Subcutaneous adipose tissue (tissue), 4 donors: ENCODE results near the gene CD2AP. TPM values are rescaled to one million over a fixed set of nuclear protein-coding genes. Genes with fewer than 3 reads are reported as not detected.

Source experiments
- CTCF ChIP-seq: fragments of 450-650 bp; IDR thresholded peaks from one replicate; pipeline ENCODE4 v1.5.1; 2016; ENCODE audit warnings: low read depth, mild to moderate bottlenecking, control low read depth, antibody characterized with exemption, moderate library complexity
- total RNA-seq, 4 donors: library from RNA; depleted of rRNA; stranded (reverse); fragments of >200 nt; gene quantifications; one replicate each; pipeline ENCODE4 v1.1.0, GENCODE V29; 2016

Gene CD2AP
- total RNA-seq, 4 donors from 2014 or later, result 22.2 to 30.8 (median 26.0) TPM

- TF ChIP-seq CTCF, result no peak
Measured at GRCh38 chr6:47438481-47439347, 38.9 kb upstream of the CD2AP start.

- TF ChIP-seq CTCF, result no peak
Measured at GRCh38 chr6:47439348-47439668, 38.3 kb upstream of the CD2AP start.

GRCh38 chr6:47440719-47441118 is 36.9 kb upstream of the CD2AP start:
- no peak for TF ChIP-seq CTCF

- no peak for TF ChIP-seq CTCF
Measured at GRCh38 chr6:47446669-47447330, 30.8 kb upstream of the CD2AP start.

GRCh38 chr6:47447722-47448121 is 29.9 kb upstream of the CD2AP start:
- no peak for TF ChIP-seq CTCF

GRCh38 chr6:47451162-47451561 is 26.4 kb upstream of the CD2AP start:
- no peak for TF ChIP-seq CTCF

GRCh38 chr6:47452899-47453298 is 24.7 kb upstream of the CD2AP start:
- TF ChIP-seq CTCF, result no peak
